GM12892 (cell line): ENCODE data around the gene MOSPD3.

Experiments
- POLR2A ChIP-seq: IDR thresholded peaks from 2 replicates; pipeline ENCODE4 v1.6.1; 2011; ENCODE audit warnings: low read depth, low read length, control low read depth
- POLR2AphosphoS5 ChIP-seq: IDR thresholded peaks from 2 replicates; pipeline ENCODE4 v1.6.1; 2011; ENCODE audit warnings: low read depth, low read length, control low read depth
- TAF1 ChIP-seq: IDR thresholded peaks from 2 replicates; pipeline ENCODE4 v1.6.1; 2011; ENCODE audit warnings: low read depth, mild to moderate bottlenecking, control low read depth, low read length, borderline replicate concordance

GRCh38 chr7:100604028-100604975 lies 8.0 kb upstream of the MOSPD3 start:
- TF ChIP-seq POLR2A (no peak), POLR2AphosphoS5 (no peak), TAF1 (no peak)
